K562 (cell line): Measurements from ENCODE around the gene OR4D2. TPM values are rescaled to one million over a fixed set of nuclear protein-coding genes. Genes with fewer than 3 reads are reported as not detected.

Experiments
- ATAC-seq: fragments of 200-7000 bp; cut with Tn5 transposase; 3 replicates; pipeline ENCODE4 v1.9.1; 2020; ENCODE audit warnings: moderate library complexity
- BruUV-seq: library from RNA; stranded (reverse); fragments of 400-500 nt; replicated peaks from 2 replicates; lab custom pipeline; 2021; lab: Mats Ljungman, UMichigan
- CTCF ChIA-PET: fragments of 300-600 bp; formaldehyde crosslinking; extraction: SDS; loops from one replicate; lab custom pipeline; 2021; ENCODE audit warnings: low intra/inter-chr PET ratio; lab: Yijun Ruan, JAX
- POLR2A ChIA-PET: fragments of 300-600, 350-650 bp; sonication (Branson Sonifier 250); formaldehyde crosslinking; extraction: SDS; loops from one replicate; lab custom pipeline; 2021; ENCODE audit warnings: antibody characterized with exemption, inconsistent platforms; lab: Yijun Ruan, JAX
- DNase-seq, 4 experiments: peaks; one replicate each; pipeline versions ENCODE4 v3.0.0 to v3.0.0-alpha.2; 2011 to 2018; ENCODE audit warnings: low spot score in 3 of 4, mixed read lengths in 3 of 4; ENCODE audit errors: extremely low read depth in 1 of 4
- FAIRE-seq: peaks from 2 replicates; lab custom pipeline; 2011; peaks lifted over from hg19 to GRCh38; lab: Jason Lieb, UNC
- H2AFZ ChIP-seq: 2 replicates; pipeline ENCODE4 v1.6.0; 2011; ENCODE audit warnings: low read depth, low read length, control low read depth, inconsistent platforms
- H3K27ac ChIP-seq: fragments of 200-600 bp; 3 replicates; pipeline ENCODE4 v1.8.0; 2011; ENCODE audit warnings: low read depth, mild to moderate bottlenecking, control low read depth, inconsistent platforms, low read length, moderate library complexity, mixed read lengths; ENCODE audit errors: extremely low read depth
- H3K27me3 ChIP-seq, 2 experiments: fragments of 300-600 bp in 1 of 2; 2 replicates in 1 of 2; 3 replicates in 1 of 2; pipeline versions ENCODE4 v1.6.0 to v1.8.0; 2011; ENCODE audit warnings: inconsistent platforms in 2 of 2, low read length in 2 of 2, mild to moderate bottlenecking in 1 of 2, mixed read lengths in 1 of 2, moderate library complexity in 1 of 2; ENCODE audit not compliant: control insufficient read depth in 2 of 2, insufficient read depth in 2 of 2
- H3K36me3 ChIP-seq: fragments of 300-600 bp; 3 replicates; pipeline ENCODE4 v1.8.0; 2011; ENCODE audit warnings: mild to moderate bottlenecking, low read length, inconsistent platforms; ENCODE audit not compliant: control insufficient read depth, insufficient read depth
- H3K4me1 ChIP-seq, 2 experiments: fragments of 200-600 bp in 1 of 2; replicated peaks in 1 of 2; 2 replicates in 1 of 2; 3 replicates in 1 of 2; pipeline versions ENCODE4 v1.5.1 to v1.8.0; 2011; ENCODE audit warnings: inconsistent platforms in 2 of 2, low read length in 2 of 2, mild to moderate bottlenecking in 1 of 2, mixed read lengths in 1 of 2, moderate library complexity in 1 of 2; ENCODE audit not compliant: control insufficient read depth in 2 of 2, insufficient read depth in 2 of 2
- H3K4me2 ChIP-seq: 2 replicates; pipeline ENCODE4 v1.6.1; 2011; ENCODE audit warnings: low read length, control low read depth, inconsistent platforms, mixed read lengths; ENCODE audit not compliant: insufficient read depth
- H3K4me3 ChIP-seq: fragments of 200-600 bp; sonication (generic), shearing (Covaris generic); 2 replicates; pipeline ENCODE4 v1.5.1; 2016; ENCODE audit warnings: control low read depth, inconsistent platforms
- H3K79me2 ChIP-seq: fragments of 200-600 bp; 3 replicates; pipeline ENCODE4 v1.8.0; 2011; ENCODE audit warnings: low read length, inconsistent platforms; ENCODE audit not compliant: control insufficient read depth, insufficient read depth
- H3K9ac ChIP-seq, 2 experiments: 2 replicates each; pipeline versions ENCODE4 v1.6.0 to v1.6.1; 2011; ENCODE audit warnings: low read depth in 2 of 2, low read length in 2 of 2, control low read depth in 1 of 2, inconsistent platforms in 1 of 2, mild to moderate bottlenecking in 1 of 2, mixed read lengths in 1 of 2; ENCODE audit not compliant: insufficient read depth in 1 of 2
- H3K9me1 ChIP-seq: one replicate; pipeline ENCODE4 v1.6.0; 2011; ENCODE audit warnings: inconsistent platforms, mild to moderate bottlenecking, low read length, moderate library complexity; ENCODE audit not compliant: control insufficient read depth, insufficient read depth
- H3K9me3 ChIP-seq: replicated peaks from 2 replicates; pipeline ENCODE4 v1.5.1; 2011; ENCODE audit warnings: low read depth, low read length, inconsistent platforms; ENCODE audit not compliant: control insufficient read depth, insufficient read depth
- H4K20me1 ChIP-seq: replicated peaks from 2 replicates; pipeline ENCODE4 v1.6.1; 2011; ENCODE audit warnings: low read length, inconsistent platforms, mixed read lengths; ENCODE audit not compliant: control insufficient read depth, insufficient read depth
- ADNP ChIP-seq: fragments of 200-800 bp; sonication (Bioruptor generic); IDR thresholded peaks from 2 replicates; pipeline ENCODE4 v1.6.1; 2016; ENCODE audit warnings: missing genetic modification characterization, missing compliant biosample characterization
- ATF7 ChIP-seq: fragments of 450-650 bp; IDR thresholded peaks from 2 replicates; pipeline ENCODE4 v1.7.1; 2014; ENCODE audit warnings: mild to moderate bottlenecking, moderate library complexity
- BRF2 ChIP-seq: IDR thresholded peaks from 3 replicates; pipeline ENCODE4 v1.6.1; 2011; ENCODE audit warnings: borderline replicate concordance, mild to moderate bottlenecking; ENCODE audit not compliant: insufficient read length, insufficient read depth
- ERF ChIP-seq: fragments of 450-650 bp; formaldehyde crosslinking; IDR thresholded peaks from 2 replicates; pipeline ENCODE4 v1.4.0; 2020; ENCODE audit warnings: mild to moderate bottlenecking, mixed read lengths
- FUS ChIP-seq: fragments of 200-400 bp; formaldehyde crosslinking; optimal IDR thresholded peaks from 2 replicates; pipeline ENCODE3; 2017; ENCODE audit warnings: low read depth, low read length
- HDAC8 ChIP-seq: fragments of 450-650 bp; IDR thresholded peaks from 2 replicates; pipeline ENCODE4 v1.6.1; 2016; ENCODE audit warnings: mild to moderate bottlenecking, missing genetic modification characterization, moderate library complexity, missing compliant biosample characterization
- MBD1 ChIP-seq: fragments of 250-450 bp; sonication (Bioruptor Pico); IDR thresholded peaks from 2 replicates; pipeline ENCODE4 v1.8.0; 2022; ENCODE audit warnings: inconsistent platforms
- RBM39 ChIP-seq: fragments of 200-400 bp; formaldehyde crosslinking; optimal IDR thresholded peaks from 2 replicates; pipeline ENCODE3; 2018; ENCODE audit warnings: low read depth, low read length
- STAT5A ChIP-seq: IDR thresholded peaks from 2 replicates; pipeline ENCODE4 v1.6.1; 2012; ENCODE audit warnings: low read length, inconsistent platforms, borderline replicate concordance
- STAT6 ChIP-seq: sonication (generic); formaldehyde crosslinking; IDR thresholded peaks from 2 replicates; pipeline ENCODE4 v1.8.1; 2023; ENCODE audit warnings: mild to moderate bottlenecking, missing genetic modification reagents
- WHSC1 ChIP-seq: IDR thresholded peaks from one replicate; pipeline ENCODE4 v1.6.1; 2012; ENCODE audit warnings: low read length, control low read depth, inconsistent platforms
- ZNF140 ChIP-seq: fragments of 250-450 bp; sonication (Bioruptor Pico); IDR thresholded peaks from 2 replicates; pipeline ENCODE4 v1.8.0; 2021; ENCODE audit warnings: moderate library complexity, mild to moderate bottlenecking, inconsistent platforms
- ZNF431 ChIP-seq: sonication (generic); formaldehyde crosslinking; IDR thresholded peaks from 2 replicates; pipeline ENCODE4 v1.8.0; 2022; ENCODE audit warnings: mild to moderate bottlenecking, missing genetic modification reagents
- ZNF699 ChIP-seq: fragments of 250-450 bp; sonication (Bioruptor Pico); IDR thresholded peaks from 2 replicates; pipeline ENCODE4 v1.8.0; 2021; ENCODE audit warnings: mild to moderate bottlenecking, moderate library complexity; ENCODE audit not compliant: insufficient replicate concordance
- ZNF766 ChIP-seq: fragments of 200-800 bp; sonication (Bioruptor generic); conservative IDR thresholded peaks from 2 replicates; pipeline ENCODE4 v1.6.1; 2016; ENCODE audit warnings: missing genetic modification characterization, missing compliant biosample characterization
- WGBS: fragments of 100-300 bp; shearing (Covaris generic); methylation state at CpG from one replicate; pipeline ENCODE4 v1.1.6; 2016; ENCODE audit warnings: low coverage, mixed read lengths; ENCODE audit not compliant: insufficient coverage; ENCODE audit errors: missing lambda C conversion rate; 5-methylcytosine and 5-hydroxymethylcytosine counted together
- in situ Hi-C: fragments of 300-500 bp; cut with MboI; formaldehyde crosslinking; loops from 4 replicates; pipeline ENCODE4 v1.15.0; 2018; ENCODE audit warnings: inconsistent platforms, mixed read lengths
- intact Hi-C: fragments of 100-400 bp; cut with micrococcal nuclease; formaldehyde crosslinking; loops from 2 replicates; pipeline ENCODE4 v1.14.2; 2022
- polyA plus RNA-seq, 8 experiments: library from polyadenylated mRNA; depleted of rRNA in 4 of 8; stranded (reverse) in 5 of 8; unstranded in 3 of 8; fragments of >200 nt; fragmentation: Nextera tagmentation in 2 of 8; fragmentation: Illumina TruSeq in 1 of 8; extraction: Ambion mirVana in 2 of 8; extraction: Trizol in 1 of 8; gene quantifications; 2 replicates each; pipeline versions ENCODE4 v1.2.1 to v1.2.3, GENCODE V29; 2011 to 2014; ENCODE audit warnings: inconsistent platforms in 1 of 8, missing spikeins in 1 of 8
- total RNA-seq, 7 experiments: library from RNA; depleted of rRNA in 6 of 7; stranded (reverse); fragments of >200 nt in 6 of 7; fragmentation: Illumina TruSeq in 2 of 7; extraction: Trizol in 2 of 7; gene quantifications; 2 replicates each; pipeline versions ENCODE4 v1.2.1 to v1.2.3, GENCODE V29; 2011 to 2021; ENCODE audit warnings: low replicate concordance in 1 of 7

OR4D2 gene
- total and polyA plus RNA-seq, 9 of the 15 experiments (the other 6 are each of a cell fraction or from before 2014, with no cell fraction given): not detected

DNA sequence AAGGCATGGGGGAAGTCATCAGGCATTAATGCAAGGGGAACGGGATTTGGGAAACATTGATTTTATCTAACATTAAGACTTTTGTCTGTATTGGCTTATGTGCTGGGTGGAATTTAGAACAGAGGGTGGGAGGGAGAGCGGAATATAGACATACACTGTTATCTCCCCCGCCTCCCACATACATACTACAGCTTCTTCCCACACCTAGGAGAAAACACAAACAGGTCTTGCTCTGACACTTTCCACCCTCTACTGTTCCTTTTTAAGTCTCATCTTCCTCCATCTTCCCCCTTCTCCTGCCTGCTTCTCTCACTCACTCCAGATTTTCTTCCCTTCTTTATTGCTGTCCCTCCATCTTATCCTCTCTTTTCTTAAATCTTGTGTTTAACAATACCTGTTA lies 18.2 kb upstream of the OR4D2 start:
- Histone ChIP-seq H3K27me3 (peaks cover 11 to 12% of the 10 kb centered on the region in 2 experiments; a peak in 3 of 5 replicates), H3K9me3 (no peaks in the 10 kb centered on the region)
- no TSS peak for BruUV-seq

More for the DNA sequence above, 18.2 kb upstream of the OR4D2 start:
- 3% methylated on average over 3 of the region's 3 CpGs for WGBS
- H2AFZ ChIP-seq: no peak overlapping the region
- intact Hi-C loops (no loop called here), in situ Hi-C loops (no loop called here)
- no peak overlapping the region for H3K27ac ChIP-seq
- H3K4me2 ChIP-seq: no peak overlapping the region
- TF ChIP-seq ADNP (no peak), ATF7 (no peak), ERF (no peak), BRF2 (no peak), WHSC1 (no peak), STAT6 (CRISPR knock-in tag) (no peak), HDAC8 (no peak), ZNF431 (CRISPR knock-in tag) (no peak), STAT5A (no peak), MBD1 (no peak), ZNF699 (CRISPR knock-in tag) (no peak), FUS (no peak), ZNF140 (no peak), RBM39 (no peak), ZNF766 (CRISPR knock-in tag) (no peak)
- CTCF ChIA-PET: no interaction called here
- no peaks in the 10 kb centered on the region for H4K20me1 ChIP-seq
- no peak overlapping the region for H3K9ac ChIP-seq
- H3K79me2 ChIP-seq: no peaks in the 10 kb centered on the region
- no peak for FAIRE-seq
- no peak for DNase-seq
- H3K36me3 ChIP-seq: no peaks in the 10 kb centered on the region
- no peaks in the 10 kb centered on the region for H3K4me1 ChIP-seq
- POLR2A ChIA-PET: no interaction called here
- no peaks in the 10 kb centered on the region for H3K9me1 ChIP-seq
- ATAC-seq: no peak
- H3K4me3 ChIP-seq: no peak overlapping the region
